KMS-11 (cell line): ENCODE results near the gene PCSK6.
"Not testable (repeated sequence)": the region's sequence is repeated elsewhere in the genome, so short reads cannot be mapped to it uniquely, and the experiment has no call there.

Experiments
- H2AFZ ChIP-seq: fragments of 200-600 bp; sonication (generic); 2 replicates; pipeline ENCODE4 v1.6.1; 2016; ENCODE audit warnings: antibody characterized with exemption, mixed run types, low read depth
- H3K27ac ChIP-seq: fragments of 200-600 bp; sonication (generic); 2 replicates; pipeline ENCODE4 v1.6.1; 2016; ENCODE audit warnings: mild to moderate bottlenecking, mixed run types
- H3K27me3 ChIP-seq: fragments of 200-600 bp; sonication (generic); 2 replicates; pipeline ENCODE4 v1.6.1; 2017; ENCODE audit warnings: mild to moderate bottlenecking, low read depth, mixed run types, moderate library complexity; ENCODE audit not compliant: insufficient read depth
- H3K36me3 ChIP-seq: fragments of 200-600 bp; sonication (generic); 2 replicates; pipeline ENCODE4 v1.6.1; 2017; ENCODE audit warnings: mild to moderate bottlenecking, mixed run types; ENCODE audit not compliant: insufficient read depth
- H3K4me1 ChIP-seq: fragments of 200-600 bp; sonication (generic); 2 replicates; pipeline ENCODE4 v1.6.1; 2016; ENCODE audit warnings: mild to moderate bottlenecking, low read depth, mixed run types; ENCODE audit not compliant: poor library complexity, severe bottlenecking
- H3K4me2 ChIP-seq: fragments of 200-600 bp; sonication (generic); 2 replicates; pipeline ENCODE4 v1.7.0; 2016; ENCODE audit warnings: mild to moderate bottlenecking, mixed run types
- H3K4me3 ChIP-seq: fragments of 200-600 bp; sonication (generic); IDR thresholded peaks from 2 replicates; pipeline ENCODE4 v1.6.1; 2017; ENCODE audit warnings: low read depth, low read length, mixed read lengths; ENCODE audit not compliant: insufficient read depth
- H3K79me2 ChIP-seq: fragments of 200-600 bp; sonication (generic); 2 replicates; pipeline ENCODE4 v1.6.1; 2016; ENCODE audit warnings: low read depth, mixed run types; ENCODE audit not compliant: insufficient read depth
- H3K9ac ChIP-seq: fragments of 200-600 bp; sonication (generic); 2 replicates; pipeline ENCODE4 v1.6.1; 2016; ENCODE audit warnings: mild to moderate bottlenecking, mixed run types
- H4K20me1 ChIP-seq: fragments of 200-600 bp; sonication (generic); 2 replicates; pipeline ENCODE4 v1.6.1; 2016; ENCODE audit warnings: mild to moderate bottlenecking, mixed run types; ENCODE audit not compliant: insufficient read depth
- CTCF ChIP-seq: fragments of 200-600 bp; sonication (generic); conservative IDR thresholded peaks from 2 replicates; pipeline ENCODE4 v1.6.1; 2017; ENCODE audit warnings: low read depth, mild to moderate bottlenecking, antibody characterized with exemption, low read length, moderate library complexity, mixed read lengths

The PCSK6 gene

GRCh38 chr15:101295607-101296161 is 193.8 kb downstream of the PCSK6 start:
- Histone ChIP-seq H2AFZ (peak overlapping the region; percentile 87), H3K27ac (peak overlapping the region; percentile 96), H3K27me3 (no peaks in the 10 kb centered on the region), H3K4me1 (peaks cover 19% of the 10 kb centered on the region), H4K20me1 (peaks cover 5% of the 10 kb centered on the region), H3K4me2 (peak overlapping the region; percentile 76), H3K36me3 (peaks cover 9% of the 10 kb centered on the region), H3K79me2 (peaks cover 42% of the 10 kb centered on the region), H3K4me3 (no peak overlapping the region), H3K9ac (peak overlapping the region; percentile 95; the same call in 1 of the 2 replicates)
- TF ChIP-seq CTCF: no peak

GRCh38 chr15:101294731-101295606 is 194.5 kb downstream of the PCSK6 start, which contains the start of gene SNRPA1:
SNRPA1 (minus strand) TSS chr15:101295248; CDS start chr15:101295178, 70 bp downstream.
- TF ChIP-seq CTCF: no peak
- H3K27me3 ChIP-seq: no peaks in the 10 kb centered on the region
- H3K4me2 ChIP-seq: peak within 1 kb of the TSS; percentile 76
- peak within 1 kb of the TSS; percentile 95 for H3K9ac ChIP-seq
- peak within 1 kb of the TSS; percentile 87 for H2AFZ ChIP-seq
- H3K4me3 ChIP-seq: no peak within 1 kb of the TSS
- H3K4me1 ChIP-seq: peaks cover 19% of the 10 kb centered on the region
- H3K27ac ChIP-seq: peak within 1 kb of the TSS; percentile 96
- H3K79me2 ChIP-seq: peaks cover 49% of the 10 kb centered on the region
- H4K20me1 ChIP-seq: peaks cover 5% of the 10 kb centered on the region
- H3K36me3 ChIP-seq: peaks cover 9% of the 10 kb centered on the region

GRCh38 chr15:101293122-101293521 is 196.4 kb downstream of the PCSK6 start:
- peaks cover 66% of the 10 kb centered on the region for H3K79me2 ChIP-seq
- no peak overlapping the region for H3K9ac ChIP-seq
- H4K20me1 ChIP-seq: peaks cover 5% of the 10 kb centered on the region
- H3K4me2 ChIP-seq: peak overlapping the region; percentile 76
- TF ChIP-seq CTCF: no peak
- H3K4me3 ChIP-seq: no peak overlapping the region
- H3K4me1 ChIP-seq: peaks cover 19% of the 10 kb centered on the region
- H3K36me3 ChIP-seq: peaks cover 23% of the 10 kb centered on the region
- no peak overlapping the region; the same call in 1 of the 2 replicates for H3K27ac ChIP-seq
- H2AFZ ChIP-seq: no peak overlapping the region
- H3K27me3 ChIP-seq: no peaks in the 10 kb centered on the region

DNA sequence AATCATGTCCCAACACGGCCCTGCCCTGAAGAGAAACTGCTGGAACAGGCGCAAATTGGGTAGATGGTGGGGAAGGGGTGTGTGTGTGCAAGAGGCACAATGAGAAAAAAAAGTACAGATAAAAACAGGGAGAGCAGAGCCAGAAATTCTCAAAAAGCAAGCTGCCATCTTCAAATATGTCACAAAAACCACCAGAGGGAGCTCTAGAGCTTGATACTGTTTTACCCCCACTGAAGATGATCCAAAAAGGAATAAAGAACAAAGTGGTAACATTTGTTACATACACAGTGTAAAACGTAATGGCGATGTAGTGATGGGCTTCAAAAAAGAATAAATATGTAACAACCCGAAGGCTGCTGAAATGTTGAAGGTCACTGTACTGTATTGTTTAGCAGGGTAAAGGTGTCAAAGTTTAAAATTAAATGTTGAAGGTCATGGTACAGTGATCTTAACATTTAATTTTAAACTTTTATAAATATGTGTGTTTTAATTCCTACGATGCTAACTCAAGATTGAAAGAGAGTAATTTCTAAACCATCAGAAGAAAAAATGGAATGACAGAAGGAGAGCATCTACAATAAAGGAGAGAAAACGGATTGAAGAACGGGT is 200.5 kb downstream of the PCSK6 start:
- Histone ChIP-seq H2AFZ (no peak overlapping the region), H3K27me3 (no peaks in the 10 kb centered on the region), H3K4me1 (peaks cover 23% of the 10 kb centered on the region), H3K79me2 (peaks cover 76% of the 10 kb centered on the region), H3K9ac (no peak overlapping the region), H3K36me3 (peaks cover 35% of the 10 kb centered on the region), H4K20me1 (peaks cover 7% of the 10 kb centered on the region), H3K27ac (no peak overlapping the region), H3K4me2 (no peak overlapping the region), H3K4me3 (no peak overlapping the region)
- TF ChIP-seq CTCF: peak; percentile 84

DNA sequence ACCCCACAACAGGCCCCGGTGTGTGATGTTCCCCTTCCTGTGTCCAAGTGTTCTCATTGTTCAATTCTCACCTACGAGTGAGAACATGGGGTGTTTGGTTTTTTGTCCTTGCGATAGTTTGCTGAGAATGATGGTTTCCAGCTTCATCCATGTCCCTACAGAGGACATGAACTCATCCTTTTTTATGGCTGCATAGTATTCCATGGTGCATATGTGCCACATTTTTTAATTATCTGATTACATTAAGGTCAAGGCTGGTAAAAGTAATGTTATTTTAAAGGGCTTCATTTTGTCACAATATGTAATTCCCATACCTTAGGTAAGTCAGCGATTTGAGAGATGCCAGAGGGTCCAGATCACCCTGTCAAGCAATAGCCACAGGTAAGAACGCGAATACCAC is 202.2 kb downstream of the PCSK6 start:
- H4K20me1 ChIP-seq, H3K27me3 ChIP-seq, H3K4me2 ChIP-seq, H3K4me3 ChIP-seq, H3K4me1 ChIP-seq, H3K27ac ChIP-seq, H3K9ac ChIP-seq, H2AFZ ChIP-seq: not testable (repeated sequence)
- H3K79me2 ChIP-seq: peaks cover 60% of the 10 kb centered on the region
- H3K36me3 ChIP-seq: peaks cover 31% of the 10 kb centered on the region; the same call in 1 of the 2 replicates
